IPS DF 6.9 (cell line): ENCODE results near the gene ACKR4.
"Not testable (repeated sequence)": the region's sequence is repeated elsewhere in the genome, so short reads cannot be mapped to it uniquely, and the experiment has no call there.

Source experiments
- DNase-seq: peaks from one replicate; pipeline ENCODE4 v3.0.0-alpha.2; 2013; ENCODE audit warnings: low read depth, low spot score
- H3K27ac ChIP-seq: one replicate; pipeline ENCODE4 v1.5.1; 2013; ENCODE audit warnings: low read length, control low read depth
- H3K27me3 ChIP-seq: 2 replicates; pipeline ENCODE4 v1.6.1; 2013; ENCODE audit warnings: mild to moderate bottlenecking, low read length; ENCODE audit not compliant: control insufficient read depth, insufficient read depth
- H3K36me3 ChIP-seq: 2 replicates; pipeline ENCODE4 v1.6.1; 2013; ENCODE audit warnings: low read length; ENCODE audit not compliant: control insufficient read depth, insufficient read depth
- H3K4me1 ChIP-seq: 2 replicates; pipeline ENCODE4 v1.6.1; 2013; ENCODE audit warnings: low read length; ENCODE audit not compliant: control insufficient read depth, insufficient read depth
- H3K4me3 ChIP-seq: 2 replicates; pipeline ENCODE4 v1.5.1; 2013; ENCODE audit warnings: mild to moderate bottlenecking, low read length
- H3K9me3 ChIP-seq: 2 replicates; pipeline ENCODE4 v1.6.1; 2013; ENCODE audit warnings: low read length, inconsistent platforms; ENCODE audit not compliant: control insufficient read depth, insufficient read depth
- WGBS: extraction: QIAGEN DNeasy Blood & Tissue Kit; methylation state at CpG from one replicate; pipeline ENCODE4 v1.1.7; 2013; ENCODE audit warnings: mixed read lengths, missing lambda C conversion rate; ENCODE audit not compliant: insufficient read length, insufficient coverage; 5-methylcytosine and 5-hydroxymethylcytosine counted together

ACKR4 gene

GRCh38 chr3:132635052-132635451, 38.0 kb downstream of the ACKR4 start:
- H3K36me3 ChIP-seq = no peaks in the 10 kb centered on the region
- no peak for DNase-seq

GRCh38 chr3:132637590-132637989, 40.5 kb downstream of the ACKR4 start:
- no peaks in the 10 kb centered on the region for H3K36me3 ChIP-seq
- no CpG with 5 or more reads among the region's 1 CpG for WGBS

More at GRCh38 chr3:132635052-132635451, 38.0 kb downstream of the ACKR4 start:
- H3K9me3 ChIP-seq = no peaks in the 10 kb centered on the region
- H3K4me3 ChIP-seq = no peak overlapping the region
- H3K27me3 ChIP-seq = no peaks in the 10 kb centered on the region
- no peak overlapping the region for H3K27ac ChIP-seq
- H3K4me1 ChIP-seq = no peaks in the 10 kb centered on the region

GRCh38 chr3:132638706-132639105, 41.6 kb downstream of the ACKR4 start:
- H3K4me3 ChIP-seq = no peak overlapping the region
- H3K4me1 ChIP-seq = no peaks in the 10 kb centered on the region
- H3K27me3 ChIP-seq = no peaks in the 10 kb centered on the region
- no peak overlapping the region for H3K27ac ChIP-seq
- no peaks in the 10 kb centered on the region for H3K36me3 ChIP-seq
- no peak for DNase-seq
- H3K9me3 ChIP-seq = no peaks in the 10 kb centered on the region

More at GRCh38 chr3:132637590-132637989, 40.5 kb downstream of the ACKR4 start:
- H3K4me3 ChIP-seq = no peak overlapping the region
- no peak overlapping the region for H3K27ac ChIP-seq
- no peaks in the 10 kb centered on the region for H3K4me1 ChIP-seq
- H3K27me3 ChIP-seq = no peaks in the 10 kb centered on the region
- DNase-seq = no peak
- no peaks in the 10 kb centered on the region for H3K9me3 ChIP-seq

- H3K27me3 ChIP-seq, H3K27ac ChIP-seq, H3K36me3 ChIP-seq, H3K4me1 ChIP-seq, H3K9me3 ChIP-seq, DNase-seq, H3K4me3 ChIP-seq: not testable (repeated sequence)
- no CpG with 5 or more reads among the region's 2 CpGs for WGBS
Measured at GRCh38 chr3:132641427-132641826, 44.4 kb downstream of the ACKR4 start.

GRCh38 chr3:132641837-132642538, 44.9 kb downstream of the ACKR4 start:
- DNase-seq = no peak
- no peaks in the 10 kb centered on the region for H3K9me3 ChIP-seq
- no peaks in the 10 kb centered on the region for H3K27me3 ChIP-seq
- no peak overlapping the region for H3K27ac ChIP-seq
- H3K4me3 ChIP-seq = no peak overlapping the region
- H3K4me1 ChIP-seq = no peaks in the 10 kb centered on the region
- no CpG with 5 or more reads among the region's 5 CpGs for WGBS
- H3K36me3 ChIP-seq = no peaks in the 10 kb centered on the region

- no CpG with 5 or more reads among the region's 2 CpGs for WGBS
- H3K9me3 ChIP-seq = no peaks in the 10 kb centered on the region
- no peak overlapping the region for H3K27ac ChIP-seq
- DNase-seq = no peak
- no peaks in the 10 kb centered on the region for H3K4me1 ChIP-seq
- no peaks in the 10 kb centered on the region for H3K27me3 ChIP-seq
- no peaks in the 10 kb centered on the region for H3K36me3 ChIP-seq
- no peak overlapping the region for H3K4me3 ChIP-seq
Measured at GRCh38 chr3:132642539-132642847, 45.4 kb downstream of the ACKR4 start.

- no peak for DNase-seq
- Histone ChIP-seq H3K27ac (no peak overlapping the region), H3K4me1 (no peaks in the 10 kb centered on the region), H3K36me3 (no peaks in the 10 kb centered on the region), H3K9me3 (no peaks in the 10 kb centered on the region), H3K27me3 (no peaks in the 10 kb centered on the region), H3K4me3 (no peak overlapping the region)
- WGBS = no CpG with 5 or more reads among the region's 2 CpGs
Measured at GRCh38 chr3:132643366-132643765, 46.3 kb downstream of the ACKR4 start.

- no peak overlapping the region for H3K4me3 ChIP-seq
- no peaks in the 10 kb centered on the region for H3K9me3 ChIP-seq
- DNase-seq = no peak
- WGBS = no CpG with 5 or more reads among the region's 1 CpG
- H3K27ac ChIP-seq = no peak overlapping the region
- no peaks in the 10 kb centered on the region for H3K4me1 ChIP-seq
- no peaks in the 10 kb centered on the region for H3K36me3 ChIP-seq
- no peaks in the 10 kb centered on the region for H3K27me3 ChIP-seq
Measured at GRCh38 chr3:132645058-132645457, 48.0 kb downstream of the ACKR4 start.

- no peaks in the 10 kb centered on the region for H3K27me3 ChIP-seq
- H3K9me3 ChIP-seq = no peaks in the 10 kb centered on the region
- DNase-seq = no peak
- H3K27ac ChIP-seq = no peak overlapping the region
- H3K4me1 ChIP-seq = no peaks in the 10 kb centered on the region
- WGBS = no CpG with 5 or more reads among the region's 1 CpG
- no peak overlapping the region for H3K4me3 ChIP-seq
- H3K36me3 ChIP-seq = no peaks in the 10 kb centered on the region
Measured at GRCh38 chr3:132650153-132650552, 53.1 kb downstream of the ACKR4 start.
